Coronary artery (tissue), 2 donors: ENCODE data around the gene TMEM87A.

Experiments used
- DNase-seq: peaks from one replicate; pipeline ENCODE4 v3.0.0-alpha.2; 2017; ENCODE audit warnings: low spot score
- H3K27ac ChIP-seq, 2 donors: fragments of 200-600 bp; sonication (generic); one replicate each; pipeline ENCODE4 v1.5.1; 2016 to 2019
- H3K4me3 ChIP-seq: fragments of 200-600 bp; sonication (generic); 2 replicates; pipeline ENCODE4 v1.5.1; 2016; ENCODE audit warnings: mild to moderate bottlenecking, moderate library complexity
- CTCF ChIP-seq: fragments of 200-600 bp; sonication (generic); IDR thresholded peaks from one replicate; pipeline ENCODE4 v1.5.1; 2019; ENCODE audit warnings: antibody characterized with exemption

The TMEM87A gene

GRCh38 chr15:42282344-42282743 is 9.1 kb upstream of the TMEM87A start:
- no peak for DNase-seq
- Histone ChIP-seq H3K4me3 (no peak overlapping the region), H3K27ac (no peak overlapping the region)
- TF ChIP-seq CTCF, result no peak

GRCh38 chr15:42279234-42279723 is 6.0 kb upstream of the TMEM87A start:
- H3K27ac ChIP-seq, result no peak overlapping the region

GRCh38 chr15:42276762-42277161 is 3.5 kb upstream of the TMEM87A start:
- DNase-seq, result no peak
- no peak for TF ChIP-seq CTCF
- Histone ChIP-seq H3K27ac (no peak overlapping the region), H3K4me3 (no peak overlapping the region)

More at GRCh38 chr15:42279234-42279723, 6.0 kb upstream of the TMEM87A start:
- no peak overlapping the region for H3K4me3 ChIP-seq
- TF ChIP-seq CTCF, result no peak
- no peak for DNase-seq

GRCh38 chr15:42275780-42276391 is 2.7 kb upstream of the TMEM87A start:
- H3K27ac ChIP-seq, result peak overlapping the region; percentile 85 to 99
- H3K4me3 ChIP-seq, result peak overlapping the region; percentile 92
- no peak for DNase-seq
- TF ChIP-seq CTCF, result no peak

GRCh38 chr15:42274702-42274989 is 1.4 kb upstream of the TMEM87A start:
- no peak for TF ChIP-seq CTCF
- H3K27ac ChIP-seq, result peak overlapping the region; percentile 85 to 99
- H3K4me3 ChIP-seq, result peak overlapping the region; percentile 92
- DNase-seq, result peak; percentile 74

- TF ChIP-seq CTCF, result no peak
- Histone ChIP-seq H3K27ac (peak overlapping the region; percentile 85 to 99), H3K4me3 (peak overlapping the region; percentile 92)
- peak; percentile 82 for DNase-seq
These were observed 868 bp upstream of the TMEM87A start for GRCh38 chr15:42273900-42274701.

- Histone ChIP-seq H3K27ac (no peak overlapping the region), H3K4me3 (peak overlapping the region; percentile 2)
- TF ChIP-seq CTCF, result no peak
- no peak for DNase-seq
These were observed 2.2 kb downstream of the TMEM87A start for GRCh38 chr15:42270996-42271395.
